Retinal pigment epithelial cell (primary cell): Measurements from ENCODE around the gene UQCC3.
"Not testable (repeated sequence)": the region's sequence is repeated elsewhere in the genome, so short reads cannot be mapped to it uniquely, and the experiment has no call there.

Experiments
- DNase-seq: peaks from one replicate; pipeline ENCODE4 v3.0.0-alpha.2; 2010; ENCODE audit warnings: low read depth
- H3K4me3 ChIP-seq: 2 replicates; pipeline ENCODE4 v1.5.1; 2011; ENCODE audit warnings: mild to moderate bottlenecking, low read length, control low read depth, moderate library complexity
- TF ChIP-seq, protein P1 (sequence below): conservative IDR thresholded peaks from 2 replicates; pipeline ENCODE4 v1.5.1; 2011; ENCODE audit warnings: low read depth, low read length, control low read depth, inconsistent platforms

Gene UQCC3

DNA sequence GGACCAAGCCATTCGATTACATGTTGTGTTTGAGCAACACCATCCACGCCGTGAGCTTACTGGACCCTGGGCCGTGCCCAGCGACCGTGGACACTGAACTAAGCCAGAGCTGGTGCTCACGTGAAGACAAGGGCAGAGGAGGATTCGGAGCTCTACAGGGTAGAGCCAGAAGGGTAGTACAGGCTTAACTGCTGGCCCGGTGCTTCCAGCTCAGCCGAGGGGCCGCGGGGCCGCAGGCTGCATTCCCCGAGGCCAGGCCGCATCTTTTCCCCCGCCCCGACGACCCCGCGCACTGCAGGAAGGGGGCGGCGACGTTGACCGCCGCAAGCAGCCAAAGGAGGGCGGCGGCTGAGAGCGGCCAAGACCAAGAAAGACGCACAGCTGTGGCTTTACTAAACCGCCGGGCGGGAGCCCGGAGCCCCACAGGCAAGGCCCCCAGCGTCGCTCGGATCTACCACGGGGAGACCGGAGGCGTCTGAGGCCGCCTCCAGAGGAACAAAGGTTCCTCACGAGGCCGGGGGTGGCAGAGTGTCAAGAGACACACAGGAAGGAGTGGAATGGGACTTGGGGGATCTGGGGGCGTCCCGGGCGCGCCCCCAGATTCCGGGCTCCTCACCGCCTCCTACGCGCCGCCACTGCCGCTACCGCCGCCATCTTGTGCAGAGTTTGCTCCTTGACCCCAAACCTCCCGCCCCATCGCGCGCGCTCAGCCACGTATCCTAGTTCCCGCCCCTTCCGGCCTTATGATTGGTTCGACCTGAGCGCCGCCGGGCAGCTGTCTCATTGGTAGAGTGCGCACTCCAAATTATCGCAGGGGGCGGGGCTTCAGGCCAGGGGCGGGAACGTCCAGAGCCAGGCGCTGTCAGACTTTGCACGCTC is 25.3 kb upstream of the UQCC3 start, which contains the start of gene GANAB:
GANAB (minus strand) TSS at position 668 of the 879 bp plus-strand sequence; CDS start at position 654, 14 bp downstream.
- TF ChIP-seq, protein P1, sequence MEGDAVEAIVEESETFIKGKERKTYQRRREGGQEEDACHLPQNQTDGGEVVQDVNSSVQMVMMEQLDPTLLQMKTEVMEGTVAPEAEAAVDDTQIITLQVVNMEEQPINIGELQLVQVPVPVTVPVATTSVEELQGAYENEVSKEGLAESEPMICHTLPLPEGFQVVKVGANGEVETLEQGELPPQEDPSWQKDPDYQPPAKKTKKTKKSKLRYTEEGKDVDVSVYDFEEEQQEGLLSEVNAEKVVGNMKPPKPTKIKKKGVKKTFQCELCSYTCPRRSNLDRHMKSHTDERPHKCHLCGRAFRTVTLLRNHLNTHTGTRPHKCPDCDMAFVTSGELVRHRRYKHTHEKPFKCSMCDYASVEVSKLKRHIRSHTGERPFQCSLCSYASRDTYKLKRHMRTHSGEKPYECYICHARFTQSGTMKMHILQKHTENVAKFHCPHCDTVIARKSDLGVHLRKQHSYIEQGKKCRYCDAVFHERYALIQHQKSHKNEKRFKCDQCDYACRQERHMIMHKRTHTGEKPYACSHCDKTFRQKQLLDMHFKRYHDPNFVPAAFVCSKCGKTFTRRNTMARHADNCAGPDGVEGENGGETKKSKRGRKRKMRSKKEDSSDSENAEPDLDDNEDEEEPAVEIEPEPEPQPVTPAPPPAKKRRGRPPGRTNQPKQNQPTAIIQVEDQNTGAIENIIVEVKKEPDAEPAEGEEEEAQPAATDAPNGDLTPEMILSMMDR = no peak
- H3K4me3 ChIP-seq = peak within 1 kb of the TSS; percentile 93
- peak; percentile 87 for DNase-seq

DNA sequence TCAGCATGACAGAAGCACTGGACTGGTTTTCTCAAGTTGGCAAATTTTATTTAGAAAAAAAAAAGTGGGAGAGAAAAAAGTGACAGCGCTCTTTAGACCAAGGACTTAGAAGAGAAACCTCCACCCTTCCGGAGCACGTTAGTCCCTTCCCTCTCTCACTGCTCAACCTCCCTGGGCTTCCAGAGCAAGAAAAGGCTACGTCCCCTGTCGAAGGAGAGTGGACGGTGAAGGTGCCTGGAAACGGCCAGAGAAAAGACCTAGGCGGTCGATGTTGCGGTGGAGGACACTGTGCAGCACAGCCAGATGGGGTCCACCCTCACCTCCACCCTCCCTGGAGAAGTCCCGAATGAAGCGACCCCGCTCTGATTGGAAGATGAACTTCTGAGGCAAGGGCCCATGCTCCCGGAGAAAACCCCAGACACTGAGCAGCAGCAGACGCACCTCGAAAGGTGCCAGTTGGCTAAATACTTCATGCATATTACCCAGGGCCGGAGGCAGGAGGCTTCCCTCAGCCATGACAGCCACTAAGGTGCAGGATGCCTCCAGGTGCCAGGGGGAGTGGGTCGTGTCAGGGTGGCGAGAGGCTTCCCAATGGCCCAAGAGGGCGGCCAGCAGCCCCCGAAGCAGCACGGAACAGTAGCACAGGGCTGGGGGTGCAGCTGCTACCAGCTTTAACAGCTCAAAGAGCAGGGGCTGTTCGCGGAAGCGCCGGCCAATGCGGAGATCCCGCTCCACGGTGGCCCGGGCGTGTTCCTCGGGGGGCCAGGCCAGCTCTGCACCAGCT is 24.5 kb upstream of the UQCC3 start:
- peak overlapping the region; percentile 22 for H3K4me3 ChIP-seq
- no peak for DNase-seq
- TF ChIP-seq, protein P1 = no peak

DNA sequence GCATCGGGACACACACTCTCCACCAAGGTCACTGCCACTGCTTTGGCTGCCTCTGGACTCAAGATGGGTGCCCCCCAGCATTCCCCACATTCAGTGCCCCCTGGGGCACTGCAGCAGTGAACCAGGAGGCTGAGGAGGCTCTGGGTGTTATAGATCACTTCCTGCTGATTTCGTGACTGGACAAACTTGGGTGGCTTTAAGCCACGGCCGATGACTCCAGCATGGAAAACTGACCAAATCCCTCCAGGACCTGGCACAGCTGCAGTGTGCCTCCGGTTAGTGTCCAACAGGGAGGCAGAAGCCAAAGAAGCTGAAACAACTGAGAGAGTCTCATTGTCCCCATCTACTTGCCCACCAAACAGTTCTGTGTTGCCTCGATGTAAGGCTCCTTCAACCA is 23.9 kb upstream of the UQCC3 start:
- no peak for DNase-seq
- H3K4me3 ChIP-seq = no peak overlapping the region
- TF ChIP-seq, protein P1 = no peak

DNA sequence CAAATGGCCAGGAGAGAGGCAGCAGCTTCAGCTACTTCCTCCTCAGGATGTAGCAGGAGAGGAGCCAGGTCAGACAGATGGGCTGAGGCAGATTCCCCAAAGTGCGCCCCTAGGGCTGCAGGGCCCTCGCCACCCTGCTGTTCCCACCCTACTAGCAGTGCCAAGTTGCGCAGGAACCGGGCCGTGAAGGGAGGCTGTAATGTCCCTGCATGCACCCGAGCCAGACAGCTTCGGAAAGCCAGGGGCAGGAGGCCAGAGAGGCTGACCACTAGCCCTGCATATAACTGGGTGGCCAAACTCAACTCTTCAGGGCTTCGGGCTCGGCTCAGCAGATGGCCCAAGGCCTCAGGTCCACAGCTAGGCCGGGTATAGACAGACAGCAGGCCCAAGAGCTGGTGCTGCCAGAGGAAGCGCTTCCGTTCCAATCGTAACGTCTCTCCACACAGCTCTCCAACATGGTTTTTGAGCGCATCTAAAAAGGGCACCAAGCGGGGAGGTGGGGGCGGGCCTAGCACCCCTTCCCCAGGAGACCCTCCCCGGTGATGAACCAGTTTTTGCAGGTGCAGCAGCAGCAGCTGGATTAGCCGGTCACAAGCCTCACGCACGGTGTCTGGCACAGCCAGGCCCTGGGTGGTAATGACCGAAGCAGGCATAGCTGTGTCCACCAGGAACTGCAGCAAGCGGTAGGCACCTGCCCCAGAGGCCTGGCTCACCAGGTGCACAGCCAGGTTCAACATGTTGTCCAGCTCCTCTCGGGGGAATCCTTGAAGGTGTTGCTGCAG is 23.1 kb upstream of the UQCC3 start:
- H3K4me3 ChIP-seq = no peak overlapping the region
- TF ChIP-seq, protein P1 = no peak

DNA sequence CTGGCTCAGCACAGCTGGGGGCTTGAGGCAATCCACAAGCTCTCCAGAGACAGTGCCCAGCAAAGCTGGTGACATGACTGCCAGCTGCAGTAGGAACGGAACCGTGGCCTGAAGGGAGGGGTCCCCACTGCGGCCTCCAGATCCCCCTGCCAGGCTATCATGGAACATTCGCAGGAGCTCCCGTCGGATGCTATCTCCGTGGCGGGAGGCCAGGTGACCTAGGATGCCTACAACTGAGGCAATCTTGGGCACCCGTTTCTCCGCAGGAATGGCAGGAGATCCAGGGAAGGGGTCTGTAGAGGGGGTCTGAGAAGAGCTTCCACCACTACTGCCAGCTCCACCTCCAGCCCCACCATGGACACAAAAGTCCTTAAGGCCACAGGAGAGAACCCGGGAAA is 22.5 kb upstream of the UQCC3 start:
- no peak for DNase-seq
- TF ChIP-seq, protein P1 = no peak
- H3K4me3 ChIP-seq = no peak overlapping the region

More for the DNA sequence above, 23.1 kb upstream of the UQCC3 start:
- no peak for DNase-seq

DNA sequence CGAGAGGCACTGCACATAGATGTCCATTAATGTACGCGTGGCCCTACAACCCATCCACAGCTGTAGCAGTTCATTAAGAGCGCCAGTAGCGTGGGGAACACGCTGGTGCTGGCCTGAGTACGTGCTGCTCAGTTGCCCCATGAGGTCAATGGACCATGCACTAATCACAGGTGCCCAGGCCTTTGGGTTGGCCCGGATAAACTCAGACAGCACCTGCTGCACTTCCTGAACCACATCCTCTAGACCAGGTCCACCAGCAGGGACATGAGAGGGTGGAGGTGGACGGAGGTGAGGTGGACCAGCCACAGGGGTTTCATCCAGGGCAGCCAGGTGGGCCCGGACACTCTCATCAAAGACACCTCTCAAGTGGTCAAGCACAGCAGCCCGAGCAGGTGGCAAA is 22.0 kb upstream of the UQCC3 start:
- no peak for DNase-seq
- TF ChIP-seq, protein P1 = no peak
- H3K4me3 ChIP-seq = no peak overlapping the region

DNA sequence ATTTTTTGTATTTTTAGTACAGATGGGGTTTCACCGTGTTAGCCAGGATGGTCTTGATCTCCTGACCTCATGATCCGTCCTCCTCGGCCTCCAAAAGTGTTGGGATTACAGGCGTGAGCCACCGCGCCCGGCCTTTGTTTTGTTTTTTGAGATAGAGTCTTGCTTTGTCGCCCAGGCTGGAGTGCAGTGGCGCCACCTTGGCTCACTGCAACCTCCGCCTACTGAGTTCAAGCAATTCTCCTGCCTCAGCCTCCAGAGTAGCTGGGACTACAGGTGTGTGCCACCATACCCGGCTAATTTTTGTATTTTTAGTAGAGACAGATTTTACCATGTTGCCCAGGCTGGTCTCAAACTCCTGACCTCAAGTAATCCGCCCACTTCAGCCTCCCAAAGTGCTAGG is 21.2 kb upstream of the UQCC3 start:
- DNase-seq, H3K4me3 ChIP-seq: not testable (repeated sequence)
